ENCODE data around the gene STAM2.
"Not testable (repeated sequence)": the region's sequence is repeated elsewhere in the genome, so short reads cannot be mapped to it uniquely, and the experiment has no call there.

DNA sequence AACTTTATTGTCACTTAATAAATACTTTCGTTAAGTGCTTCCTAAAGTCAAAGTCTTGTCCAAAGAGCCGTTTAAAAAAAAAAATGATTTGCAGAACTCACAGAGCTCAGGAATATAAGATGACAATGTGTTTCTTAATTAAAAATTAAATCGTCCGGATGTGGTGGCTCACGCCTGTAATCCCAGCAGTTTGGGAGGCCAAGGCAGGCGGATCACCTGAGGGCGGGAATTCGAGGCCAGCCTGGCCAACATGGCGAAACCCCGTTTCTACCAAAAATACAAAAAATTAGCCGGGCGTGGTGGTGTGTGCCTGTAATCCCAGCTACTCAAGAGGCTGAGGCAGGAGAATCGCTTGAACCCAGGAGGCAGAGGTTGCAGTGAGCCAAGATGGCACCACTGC is 68.4 kb downstream of the STAM2 start:
- not testable (repeated sequence) for TF ChIP-seq EZH2phosphoT487 (IDR thresholded peaks at IDR 0.05; ENCODE audit: low read depth, severe bottlenecking, unreplicated experiment); EZH2 (IDR thresholded peaks at IDR 0.05; ENCODE audit: borderline replicate concordance)
- TF ChIP-seq, protein P1, sequence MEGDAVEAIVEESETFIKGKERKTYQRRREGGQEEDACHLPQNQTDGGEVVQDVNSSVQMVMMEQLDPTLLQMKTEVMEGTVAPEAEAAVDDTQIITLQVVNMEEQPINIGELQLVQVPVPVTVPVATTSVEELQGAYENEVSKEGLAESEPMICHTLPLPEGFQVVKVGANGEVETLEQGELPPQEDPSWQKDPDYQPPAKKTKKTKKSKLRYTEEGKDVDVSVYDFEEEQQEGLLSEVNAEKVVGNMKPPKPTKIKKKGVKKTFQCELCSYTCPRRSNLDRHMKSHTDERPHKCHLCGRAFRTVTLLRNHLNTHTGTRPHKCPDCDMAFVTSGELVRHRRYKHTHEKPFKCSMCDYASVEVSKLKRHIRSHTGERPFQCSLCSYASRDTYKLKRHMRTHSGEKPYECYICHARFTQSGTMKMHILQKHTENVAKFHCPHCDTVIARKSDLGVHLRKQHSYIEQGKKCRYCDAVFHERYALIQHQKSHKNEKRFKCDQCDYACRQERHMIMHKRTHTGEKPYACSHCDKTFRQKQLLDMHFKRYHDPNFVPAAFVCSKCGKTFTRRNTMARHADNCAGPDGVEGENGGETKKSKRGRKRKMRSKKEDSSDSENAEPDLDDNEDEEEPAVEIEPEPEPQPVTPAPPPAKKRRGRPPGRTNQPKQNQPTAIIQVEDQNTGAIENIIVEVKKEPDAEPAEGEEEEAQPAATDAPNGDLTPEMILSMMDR (IDR thresholded peaks at IDR 0.05; ENCODE audit: poor library complexity): not testable (repeated sequence)

All from hepatocyte (in vitro differentiated cells).